DMS153 (cell line): ENCODE measurements around the gene ALX4.

Experiments used
- DNase-seq: peaks from one replicate; lab custom pipeline; 2025; lab: John Stamatoyannopoulos, UW

ALX4 gene

GRCh38 chr11:44244639-44245310 is 65.2 kb downstream of the ALX4 start:
- DNase-seq = no peak

GRCh38 chr11:44243595-44244343 is 66.2 kb downstream of the ALX4 start:
- no peak for DNase-seq

- DNase-seq = no peak
Observed at GRCh38 chr11:44243086-44243485, 66.9 kb downstream of the ALX4 start.

- no peak for DNase-seq
Observed at GRCh38 chr11:44241851-44242250, 68.1 kb downstream of the ALX4 start.

- DNase-seq = no peak
Observed at GRCh38 chr11:44237156-44237555, 72.8 kb downstream of the ALX4 start.

GRCh38 chr11:44236296-44236695 is 73.6 kb downstream of the ALX4 start:
- no peak for DNase-seq

- DNase-seq = no peak
Observed at GRCh38 chr11:44235765-44236201, 74.2 kb downstream of the ALX4 start.

- DNase-seq = no peak
Observed at GRCh38 chr11:44229624-44230023, 80.3 kb downstream of the ALX4 start.

GRCh38 chr11:44229098-44229497 is 80.8 kb downstream of the ALX4 start:
- no peak for DNase-seq

GRCh38 chr11:44228379-44228778 is 81.6 kb downstream of the ALX4 start:
- DNase-seq = no peak

- no peak for DNase-seq
Observed at GRCh38 chr11:44226945-44227344, 83.0 kb downstream of the ALX4 start.

GRCh38 chr11:44226490-44226889 is 83.4 kb downstream of the ALX4 start:
- no peak for DNase-seq

GRCh38 chr11:44224867-44225501 is 85.0 kb downstream of the ALX4 start:
- DNase-seq = no peak

- DNase-seq = no peak
Observed at GRCh38 chr11:44223238-44223637, 86.7 kb downstream of the ALX4 start.

- no peak for DNase-seq
Observed at GRCh38 chr11:44221992-44222391, 87.9 kb downstream of the ALX4 start.

GRCh38 chr11:44221456-44221855 is 88.5 kb downstream of the ALX4 start:
- DNase-seq = no peak

- no peak for DNase-seq
Observed at GRCh38 chr11:44219830-44220796, 89.8 kb downstream of the ALX4 start.

GRCh38 chr11:44217432-44217831 is 92.5 kb downstream of the ALX4 start:
- no peak for DNase-seq

GRCh38 chr11:44213148-44213547 is 96.8 kb downstream of the ALX4 start:
- DNase-seq = no peak

- DNase-seq = no peak
Observed at GRCh38 chr11:44212128-44212527, 97.8 kb downstream of the ALX4 start.
